ENCODE measurements around the gene BEGAIN. TPM values are rescaled to one million over a fixed set of nuclear protein-coding genes. Genes with fewer than 3 reads are reported as not detected.

Gene BEGAIN
- total RNA-seq = 0.10 TPM in 1 of 2 replicates, not detected in the other

GRCh38 chr14:100587086-100587762 lies at the start of gene BEGAIN:
Gene BEGAIN (minus strand): TSS chr14:100587417. CDS start chr14:100587290, 127 bp downstream.

Small RNA genes lying within 50 kb of the gene (small RNA-seq; reads per million reads assigned to genes)
- gene RN7SKP92 = not detected

Other genes starting within 250 kb of the BEGAIN start
- 21.9 and 25.9 TPM in 2 replicates for gene WDR25, start 210.9 kb downstream of the BEGAIN start, total RNA-seq
- gene DLK1, start 139.5 kb upstream of the BEGAIN start, total RNA-seq = not detected in 2 replicates
- 10.8 and 11.0 TPM in 2 replicates for gene MEG3, start 238.7 kb upstream of the BEGAIN start, total RNA-seq